Right lobe of liver (tissue), 4 donors: Measurements from ENCODE around the gene DHX16.

Experiments
- CTCF ChIP-seq, 4 donors: fragments of 200-600 bp in 3 of 4; fragments of 450-650 bp in 1 of 4; IDR thresholded peaks; one replicate each; pipeline versions ENCODE4 v1.5.1 to v1.8.0; 2016 to 2022; ENCODE audit warnings: antibody characterized with exemption in 4 of 4, mild to moderate bottlenecking in 2 of 4
- POLR2A ChIP-seq: fragments of 450-650 bp; IDR thresholded peaks from one replicate; pipeline ENCODE4 v1.6.1; 2017; ENCODE audit warnings: antibody characterized with exemption, mild to moderate bottlenecking
- donor health status: DM: no; HTN: no; CAD: no.
- donor health status: DM: no; HTN: no; CAD: no.
- donor health status: DM: no; HTN: yes; CAD: no.

GRCh38 chr6:30644769-30645168, 28.0 kb downstream of the DHX16 start:
- no peak for TF ChIP-seq POLR2A
- TF ChIP-seq CTCF (IDR thresholded peaks at IDR 0.05), result no peak
